HG03108 (cell line): Measurements from ENCODE around the gene HIPK2.
A peak's percentile ranks its signal among the peaks of the same experiment; 100 is the strongest.

Experiments used
- ATAC-seq: cut with Tn5 transposase; IDR thresholded peaks from one replicate; pipeline ENCODE4 v1.9.1; 2021; ENCODE audit warnings: moderate library complexity; ENCODE audit not compliant: unreplicated experiment

HIPK2 gene

GRCh38 chr7:139777948-139778841, at the start of gene HIPK2:
Gene HIPK2 (minus strand): TSS chr7:139777998. CDS start chr7:139777623, 375 bp downstream.
- peak; percentile 64 for ATAC-seq

GRCh38 chr7:139827042-139827441, 49.2 kb upstream of the HIPK2 start:
- no peak for ATAC-seq

GRCh38 chr7:139825666-139826290, 48.0 kb upstream of the HIPK2 start:
- no peak for ATAC-seq

GRCh38 chr7:139823959-139824521, 46.2 kb upstream of the HIPK2 start:
- no peak for ATAC-seq

- ATAC-seq = no peak
These were observed 45.1 kb upstream of the HIPK2 start for GRCh38 chr7:139822855-139823254.

- ATAC-seq = no peak
These were observed 43.7 kb upstream of the HIPK2 start for GRCh38 chr7:139821349-139822105.

- ATAC-seq = no peak
These were observed 42.3 kb upstream of the HIPK2 start for GRCh38 chr7:139820089-139820488.

- ATAC-seq = no peak
These were observed 39.5 kb upstream of the HIPK2 start for GRCh38 chr7:139817249-139817648.

GRCh38 chr7:139813689-139814088, 35.9 kb upstream of the HIPK2 start:
- no peak for ATAC-seq

GRCh38 chr7:139813151-139813550, 35.4 kb upstream of the HIPK2 start:
- no peak for ATAC-seq

GRCh38 chr7:139811066-139811465, 33.3 kb upstream of the HIPK2 start:
- no peak for ATAC-seq

- no peak for ATAC-seq
These were observed 31.1 kb upstream of the HIPK2 start for GRCh38 chr7:139808846-139809442.

- no peak for ATAC-seq
These were observed 30.6 kb upstream of the HIPK2 start for GRCh38 chr7:139808427-139808826.

- no peak for ATAC-seq
These were observed 29.2 kb upstream of the HIPK2 start for GRCh38 chr7:139807009-139807408.

- no peak for ATAC-seq
These were observed 26.8 kb upstream of the HIPK2 start for GRCh38 chr7:139804571-139804970.

GRCh38 chr7:139799586-139799985, 21.8 kb upstream of the HIPK2 start:
- no peak for ATAC-seq

GRCh38 chr7:139798892-139799291, 21.1 kb upstream of the HIPK2 start:
- no peak for ATAC-seq

- ATAC-seq = peak; percentile 86
These were observed 20.4 kb upstream of the HIPK2 start for GRCh38 chr7:139798221-139798620.

- ATAC-seq = no peak
These were observed 19.8 kb upstream of the HIPK2 start for GRCh38 chr7:139797607-139798006.

- ATAC-seq = no peak
These were observed 13.5 kb upstream of the HIPK2 start for GRCh38 chr7:139791316-139791715.

GRCh38 chr7:139784648-139785047, 6.8 kb upstream of the HIPK2 start:
- ATAC-seq = no peak
